ENCODE measurements around the gene SYT8.

The SYT8 gene

GRCh38 chr11:1845561-1846452, 11.0 kb downstream of the SYT8 start:
- no peak for DNase-seq (ENCODE audit: low spot score)

- DNase-seq (ENCODE audit: low spot score): no peak
These were observed 11.7 kb downstream of the SYT8 start for GRCh38 chr11:1846453-1846932.

- DNase-seq (ENCODE audit: low spot score): no peak
These were observed 12.4 kb downstream of the SYT8 start for GRCh38 chr11:1847006-1847735.

GRCh38 chr11:1847926-1848639, 13.3 kb downstream of the SYT8 start:
- DNase-seq (ENCODE audit: low spot score): no peak

- DNase-seq (ENCODE audit: low spot score): no peak
These were observed 14.0 kb downstream of the SYT8 start for GRCh38 chr11:1848640-1849430.

GRCh38 chr11:1851468-1852180, 16.8 kb downstream of the SYT8 start:
- no peak for DNase-seq (ENCODE audit: low spot score)

- no peak for DNase-seq (ENCODE audit: low spot score)
These were observed 17.6 kb downstream of the SYT8 start for GRCh38 chr11:1852271-1852876.

- DNase-seq (ENCODE audit: low spot score): no peak
These were observed 18.1 kb downstream of the SYT8 start, which contains the start of gene LSP1 for GRCh38 chr11:1852877-1853276. Gene LSP1, plus strand, starts transcription at chr11:1853084. Its CDS starts 61 bp downstream, at chr11:1853145.

GRCh38 chr11:1853376-1854131, 18.8 kb downstream of the SYT8 start:
- DNase-seq (ENCODE audit: low spot score): no peak

- no peak for DNase-seq (ENCODE audit: low spot score)
These were observed 19.6 kb downstream of the SYT8 start for GRCh38 chr11:1854132-1854948.

GRCh38 chr11:1854949-1855885, 20.4 kb downstream of the SYT8 start:
- DNase-seq (ENCODE audit: low spot score): no peak

- no peak for DNase-seq (ENCODE audit: low spot score)
These were observed 21.1 kb downstream of the SYT8 start for GRCh38 chr11:1855886-1856265.

GRCh38 chr11:1856306-1857005, 21.7 kb downstream of the SYT8 start:
- no peak for DNase-seq (ENCODE audit: low spot score)

GRCh38 chr11:1857064-1857463, 22.3 kb downstream of the SYT8 start:
- no peak for DNase-seq (ENCODE audit: low spot score)

GRCh38 chr11:1858154-1858553, 23.4 kb downstream of the SYT8 start:
- no peak for DNase-seq (ENCODE audit: low spot score)

GRCh38 chr11:1858576-1858975, 23.8 kb downstream of the SYT8 start:
- DNase-seq (ENCODE audit: low spot score): no peak

GRCh38 chr11:1859004-1859403, 24.2 kb downstream of the SYT8 start:
- no peak for DNase-seq (ENCODE audit: low spot score)
